SH-SY5Y (cell line): ENCODE measurements around the gene SLC22A16.

ENCODE experiments used
- GATA2 ChIP-seq: IDR thresholded peaks from 2 replicates; pipeline ENCODE4 v1.6.1; 2011; ENCODE audit warnings: mild to moderate bottlenecking, low read depth, low read length
- GATA3 ChIP-seq: IDR thresholded peaks from 2 replicates; pipeline ENCODE4 v1.6.1; 2011; ENCODE audit warnings: low read depth, mild to moderate bottlenecking, low read length, moderate library complexity

- TF ChIP-seq GATA2 (no peak), GATA3 (no peak)
These were observed 14.9 kb upstream of the SLC22A16 start for GRCh38 chr6:110491299-110491643.
